Measurements from ENCODE around the gene NEXN. TPM values are rescaled to one million over a fixed set of nuclear protein-coding genes. Genes with fewer than 3 reads are reported as not detected.

Gene NEXN
- total RNA-seq, 1 experiment from 2014 or later: 0.41 TPM

DNA sequence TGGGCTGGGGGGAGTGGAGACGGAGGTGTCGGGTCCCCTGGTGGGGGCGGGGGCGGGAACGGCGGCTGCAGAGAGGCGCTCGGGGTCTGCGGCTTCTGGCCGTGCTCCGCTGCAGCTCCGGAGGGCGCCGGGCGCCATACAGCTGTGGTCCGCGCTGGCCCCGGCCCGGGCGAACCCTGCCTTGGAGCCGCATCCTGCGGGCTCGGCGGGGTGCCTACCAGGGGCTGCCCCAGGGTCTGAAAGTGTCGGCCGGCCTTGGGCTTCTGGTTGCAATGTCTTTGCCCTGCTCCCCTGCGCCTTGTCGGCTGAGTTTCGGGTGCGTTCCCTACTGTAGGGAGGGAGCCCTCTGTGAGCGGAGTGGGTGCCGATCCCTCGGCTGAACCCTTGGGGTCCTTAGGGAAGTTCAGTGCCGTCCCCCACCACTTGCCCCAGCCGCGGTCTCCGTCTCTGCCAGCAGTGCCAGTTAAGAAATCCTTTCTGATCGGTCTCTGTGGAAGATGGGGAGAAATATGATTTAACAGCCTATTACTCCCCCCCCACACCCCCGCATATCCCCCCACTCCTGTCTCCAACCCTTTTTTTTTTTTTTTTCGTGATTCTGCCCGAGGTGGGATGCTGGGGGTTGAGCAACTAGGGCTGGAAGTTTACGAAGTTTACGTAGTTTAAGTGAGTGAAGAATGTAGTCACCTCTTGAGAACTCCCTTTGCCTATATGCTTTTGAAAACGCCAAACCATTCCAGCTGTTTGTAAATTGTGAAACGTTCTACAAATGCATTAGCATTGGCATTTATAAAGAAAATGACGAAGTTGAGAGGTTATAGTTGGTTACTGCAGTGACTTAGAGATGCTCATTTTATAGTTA is 588 bp downstream of the NEXN start:
- Histone ChIP-seq H3K4me3 (ENCODE audit: low read length) (peak overlapping the region; percentile 64), H3K4me1 (ENCODE audit: low read length) (peaks cover 16% of the 10 kb centered on the region), H3K27me3 (ENCODE audit: low read length) (no peaks in the 10 kb centered on the region), H3K9me2 (replicated peaks; ENCODE audit: insufficient read depth, low read length) (no peaks in the 10 kb centered on the region), H3K36me3 (ENCODE audit: insufficient read depth, low read length) (no peaks in the 10 kb centered on the region), H3K9ac (ENCODE audit: low read length) (peak overlapping the region; percentile 56), H3K79me2 (ENCODE audit: low read length) (no peaks in the 10 kb centered on the region), H3K9me3 (ENCODE audit: low read length) (no peaks in the 10 kb centered on the region), H3K4me2 (ENCODE audit: low read depth, low read length, poor library complexity, severe bottlenecking) (peak overlapping the region; percentile 66), H3K27ac (ENCODE audit: low read length) (no peak overlapping the region), H2AFZ (ENCODE audit: low read length) (peak overlapping the region; percentile 28; the same call in 1 of the 2 replicates), H4K20me1 (ENCODE audit: insufficient read depth, low read depth, low read length) (no peaks in the 10 kb centered on the region)
- no peak for DNase-seq

DNA sequence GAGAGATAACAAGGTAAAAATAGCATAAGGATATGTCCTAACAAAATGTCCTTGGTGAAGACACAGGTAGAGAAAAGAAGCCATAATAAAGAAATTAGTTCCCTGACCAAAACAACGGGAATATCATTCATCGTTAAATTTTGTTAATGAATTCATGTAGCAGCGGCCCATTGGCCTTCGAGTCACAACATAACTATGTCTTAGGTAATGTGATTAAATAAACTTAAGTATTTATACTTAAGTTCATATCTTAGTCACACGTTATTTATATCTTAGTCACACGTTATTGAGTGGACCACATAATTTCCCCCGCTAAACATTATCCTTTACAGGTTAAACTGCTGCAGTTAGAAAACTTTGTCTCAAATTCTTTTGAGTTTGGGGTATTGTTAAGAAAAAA is 1.2 kb downstream of the NEXN start:
- Histone ChIP-seq H3K9ac (ENCODE audit: low read length) (no peak overlapping the region), H3K79me2 (ENCODE audit: low read length) (no peaks in the 10 kb centered on the region), H2AFZ (ENCODE audit: low read length) (no peak overlapping the region), H3K27me3 (ENCODE audit: low read length) (no peaks in the 10 kb centered on the region), H3K36me3 (ENCODE audit: insufficient read depth, low read length) (no peaks in the 10 kb centered on the region), H4K20me1 (ENCODE audit: insufficient read depth, low read depth, low read length) (no peaks in the 10 kb centered on the region), H3K4me2 (ENCODE audit: low read depth, low read length, poor library complexity, severe bottlenecking) (peak overlapping the region; percentile 66), H3K9me2 (replicated peaks; ENCODE audit: insufficient read depth, low read length) (no peaks in the 10 kb centered on the region), H3K4me1 (ENCODE audit: low read length) (peaks cover 16% of the 10 kb centered on the region), H3K4me3 (ENCODE audit: low read length) (no peak overlapping the region), H3K27ac (ENCODE audit: low read length) (no peak overlapping the region), H3K9me3 (ENCODE audit: low read length) (no peaks in the 10 kb centered on the region)
- no peak for DNase-seq

DNA sequence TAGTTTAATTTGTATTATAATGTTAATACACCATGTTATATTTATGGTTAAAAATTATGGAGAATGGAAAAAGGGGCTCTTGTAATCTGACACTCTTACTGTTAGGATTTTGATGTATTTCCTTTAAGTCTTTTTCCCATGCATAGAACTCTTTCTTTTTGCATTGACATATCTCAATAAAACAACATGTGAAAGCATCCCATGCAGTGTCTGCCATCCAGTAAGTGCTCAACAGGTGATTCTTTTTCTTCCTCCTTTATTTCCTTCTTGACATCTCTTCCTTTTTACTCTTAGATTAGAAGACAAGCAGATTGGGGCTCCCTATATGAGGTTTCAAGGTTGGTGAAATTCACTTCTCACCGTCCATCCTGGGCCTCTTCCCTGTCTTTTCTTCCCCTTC is 2.8 kb downstream of the NEXN start:
- Histone ChIP-seq H3K36me3 (ENCODE audit: insufficient read depth, low read length) (no peaks in the 10 kb centered on the region), H3K27ac (ENCODE audit: low read length) (no peak overlapping the region), H3K4me3 (ENCODE audit: low read length) (no peak overlapping the region), H3K9me2 (replicated peaks; ENCODE audit: insufficient read depth, low read length) (no peaks in the 10 kb centered on the region), H3K9me3 (ENCODE audit: low read length) (no peaks in the 10 kb centered on the region), H2AFZ (ENCODE audit: low read length) (no peak overlapping the region), H3K4me2 (ENCODE audit: low read depth, low read length, poor library complexity, severe bottlenecking) (no peak overlapping the region), H3K4me1 (ENCODE audit: low read length) (peaks cover 16% of the 10 kb centered on the region), H3K79me2 (ENCODE audit: low read length) (no peaks in the 10 kb centered on the region), H3K9ac (ENCODE audit: low read length) (no peak overlapping the region), H4K20me1 (ENCODE audit: insufficient read depth, low read depth, low read length) (no peaks in the 10 kb centered on the region), H3K27me3 (ENCODE audit: low read length) (no peaks in the 10 kb centered on the region)
- DNase-seq: no peak

DNA sequence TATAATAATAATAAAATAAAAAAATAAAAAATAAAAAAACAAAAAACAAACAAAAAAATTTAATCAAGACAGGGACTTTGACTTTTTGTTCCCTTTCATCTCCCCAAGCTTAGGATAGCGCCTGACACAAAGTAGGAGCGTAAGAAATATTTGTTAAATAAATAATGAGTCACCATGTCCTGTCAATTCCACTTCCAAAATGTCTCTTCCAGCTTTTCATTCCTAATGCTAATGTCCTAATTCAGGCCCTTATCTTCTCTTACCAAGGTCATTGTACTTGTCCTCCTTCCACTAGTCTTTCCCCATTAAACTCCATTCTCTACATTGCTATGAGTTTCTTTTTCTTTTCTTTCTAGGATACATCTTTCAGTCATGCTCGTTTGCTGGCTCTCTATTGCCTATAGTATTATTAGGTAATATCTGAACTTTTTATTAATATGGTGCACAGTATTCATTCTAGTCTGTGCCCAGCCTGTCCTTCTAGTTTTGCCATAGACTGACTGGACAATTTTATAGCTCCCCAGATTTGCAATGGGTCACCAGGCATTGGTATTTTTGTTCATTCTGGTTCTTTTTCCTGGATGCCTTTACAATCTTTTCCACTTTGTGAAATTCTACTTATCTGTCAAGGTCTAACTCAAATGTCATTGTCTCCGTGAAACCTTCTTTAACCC is 11.4 kb downstream of the NEXN start:
- no peaks in the 10 kb centered on the region for H4K20me1 ChIP-seq (ENCODE audit: insufficient read depth, low read depth, low read length)

GRCh38 chr1:77900687-77901293 is 12.4 kb downstream of the NEXN start:
- H3K79me2 ChIP-seq (ENCODE audit: low read length): no peaks in the 10 kb centered on the region
- H3K36me3 ChIP-seq (ENCODE audit: insufficient read depth, low read length): no peaks in the 10 kb centered on the region
- H3K9ac ChIP-seq (ENCODE audit: low read length): no peak overlapping the region
- H3K9me3 ChIP-seq (ENCODE audit: low read length): no peaks in the 10 kb centered on the region
- H2AFZ ChIP-seq (ENCODE audit: low read length): no peak overlapping the region
- H3K27ac ChIP-seq (ENCODE audit: low read length): no peak overlapping the region
- no peaks in the 10 kb centered on the region for H3K4me1 ChIP-seq (ENCODE audit: low read length)
- no peak overlapping the region for H3K4me2 ChIP-seq (ENCODE audit: low read depth, low read length, poor library complexity, severe bottlenecking)
- H3K9me2 ChIP-seq (replicated peaks; ENCODE audit: insufficient read depth, low read length): no peaks in the 10 kb centered on the region
- H3K27me3 ChIP-seq (ENCODE audit: low read length): no peaks in the 10 kb centered on the region
- no peaks in the 10 kb centered on the region for H4K20me1 ChIP-seq (ENCODE audit: insufficient read depth, low read depth, low read length)
- DNase-seq: peak; percentile 79
- H3K4me3 ChIP-seq (ENCODE audit: low read length): no peak overlapping the region

More for the DNA sequence above, 11.4 kb downstream of the NEXN start:
- H3K79me2 ChIP-seq (ENCODE audit: low read length): no peaks in the 10 kb centered on the region
- H3K36me3 ChIP-seq (ENCODE audit: insufficient read depth, low read length): no peaks in the 10 kb centered on the region
- no peaks in the 10 kb centered on the region for H3K9me3 ChIP-seq (ENCODE audit: low read length)
- H2AFZ ChIP-seq (ENCODE audit: low read length): no peak overlapping the region
- H3K9me2 ChIP-seq (replicated peaks; ENCODE audit: insufficient read depth, low read length): no peaks in the 10 kb centered on the region
- H3K4me1 ChIP-seq (ENCODE audit: low read length): no peaks in the 10 kb centered on the region
- no peak overlapping the region for H3K4me2 ChIP-seq (ENCODE audit: low read depth, low read length, poor library complexity, severe bottlenecking)
- no peak overlapping the region for H3K27ac ChIP-seq (ENCODE audit: low read length)
- H3K27me3 ChIP-seq (ENCODE audit: low read length): no peaks in the 10 kb centered on the region
- no peak for DNase-seq
- H3K9ac ChIP-seq (ENCODE audit: low read length): no peak overlapping the region
- no peak overlapping the region for H3K4me3 ChIP-seq (ENCODE audit: low read length)

DNA sequence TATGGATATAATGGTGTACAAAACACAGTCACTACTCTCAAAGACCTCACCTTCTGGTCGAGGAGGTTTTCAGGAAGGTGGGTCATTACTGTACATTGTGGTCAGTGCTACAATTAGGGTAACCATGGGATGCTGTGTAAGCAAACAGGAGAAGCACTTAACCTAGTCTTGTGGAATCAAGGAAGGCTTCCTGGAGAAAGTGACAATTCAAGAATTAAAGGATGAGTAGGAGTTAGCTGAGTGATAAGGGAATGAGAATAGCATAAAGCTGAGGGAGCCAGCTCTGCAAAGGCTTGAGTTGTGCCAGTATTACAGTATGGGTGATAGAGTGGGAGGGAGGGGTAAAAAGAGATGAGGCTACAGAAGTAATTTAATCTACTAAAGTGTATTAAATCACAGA is 17.2 kb downstream of the NEXN start:
- Histone ChIP-seq H4K20me1 (ENCODE audit: insufficient read depth, low read depth, low read length) (no peaks in the 10 kb centered on the region), H3K4me3 (ENCODE audit: low read length) (no peak overlapping the region), H3K4me2 (ENCODE audit: low read depth, low read length, poor library complexity, severe bottlenecking) (no peak overlapping the region), H2AFZ (ENCODE audit: low read length) (no peak overlapping the region), H3K36me3 (ENCODE audit: insufficient read depth, low read length) (no peaks in the 10 kb centered on the region), H3K79me2 (ENCODE audit: low read length) (no peaks in the 10 kb centered on the region), H3K9me2 (replicated peaks; ENCODE audit: insufficient read depth, low read length) (no peaks in the 10 kb centered on the region), H3K4me1 (ENCODE audit: low read length) (no peaks in the 10 kb centered on the region), H3K9ac (ENCODE audit: low read length) (no peak overlapping the region), H3K27ac (ENCODE audit: low read length) (no peak overlapping the region), H3K9me3 (ENCODE audit: low read length) (no peaks in the 10 kb centered on the region), H3K27me3 (ENCODE audit: low read length) (no peaks in the 10 kb centered on the region)
- no peak for DNase-seq

GRCh38 chr1:77906019-77906545 is 17.7 kb downstream of the NEXN start:
- DNase-seq: no peak
- no peaks in the 10 kb centered on the region for H3K9me2 ChIP-seq (replicated peaks; ENCODE audit: insufficient read depth, low read length)

DNA sequence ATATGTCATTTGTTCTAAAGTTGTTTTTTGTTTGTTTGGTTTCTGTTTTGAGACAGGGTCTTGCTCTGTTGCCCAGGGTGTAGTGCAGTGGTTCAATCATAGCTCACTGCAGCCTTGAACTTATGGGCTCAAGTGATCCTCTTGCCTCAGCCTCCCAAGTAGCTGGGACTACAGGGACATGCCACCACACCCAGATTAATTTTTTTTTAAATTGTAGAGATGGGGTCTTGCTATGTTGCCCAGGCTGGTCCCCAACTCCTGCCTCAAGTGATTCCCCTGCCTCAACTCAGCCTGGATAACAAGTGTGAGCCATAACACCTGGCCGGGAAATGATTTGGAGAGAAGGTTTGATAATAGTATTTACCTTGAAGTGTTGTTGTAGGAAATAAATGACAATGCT is 18.2 kb downstream of the NEXN start:
- DNase-seq: no peak
- no peaks in the 10 kb centered on the region for H3K79me2 ChIP-seq (ENCODE audit: low read length)
- H3K9me2 ChIP-seq (replicated peaks; ENCODE audit: insufficient read depth, low read length): no peaks in the 10 kb centered on the region
- H3K36me3 ChIP-seq (ENCODE audit: insufficient read depth, low read length): no peaks in the 10 kb centered on the region
- no peak overlapping the region for H3K9ac ChIP-seq (ENCODE audit: low read length)
- H3K4me3 ChIP-seq (ENCODE audit: low read length): no peak overlapping the region
- H3K4me2 ChIP-seq (ENCODE audit: low read depth, low read length, poor library complexity, severe bottlenecking): no peak overlapping the region
- no peaks in the 10 kb centered on the region for H4K20me1 ChIP-seq (ENCODE audit: insufficient read depth, low read depth, low read length)
- no peaks in the 10 kb centered on the region for H3K9me3 ChIP-seq (ENCODE audit: low read length)
- no peak overlapping the region for H2AFZ ChIP-seq (ENCODE audit: low read length)
- H3K27ac ChIP-seq (ENCODE audit: low read length): no peak overlapping the region
- H3K4me1 ChIP-seq (ENCODE audit: low read length): no peaks in the 10 kb centered on the region
- H3K27me3 ChIP-seq (ENCODE audit: low read length): no peaks in the 10 kb centered on the region

More at GRCh38 chr1:77906019-77906545, 17.7 kb downstream of the NEXN start:
- no peak overlapping the region for H3K4me2 ChIP-seq (ENCODE audit: low read depth, low read length, poor library complexity, severe bottlenecking)
- H2AFZ ChIP-seq (ENCODE audit: low read length): no peak overlapping the region
- H3K9ac ChIP-seq (ENCODE audit: low read length): no peak overlapping the region
- H3K27me3 ChIP-seq (ENCODE audit: low read length): no peaks in the 10 kb centered on the region
- H3K4me1 ChIP-seq (ENCODE audit: low read length): no peaks in the 10 kb centered on the region
- H3K79me2 ChIP-seq (ENCODE audit: low read length): no peaks in the 10 kb centered on the region
- H4K20me1 ChIP-seq (ENCODE audit: insufficient read depth, low read depth, low read length): no peaks in the 10 kb centered on the region
- no peak overlapping the region for H3K4me3 ChIP-seq (ENCODE audit: low read length)
- H3K27ac ChIP-seq (ENCODE audit: low read length): no peak overlapping the region
- no peaks in the 10 kb centered on the region for H3K36me3 ChIP-seq (ENCODE audit: insufficient read depth, low read length)
- H3K9me3 ChIP-seq (ENCODE audit: low read length): no peaks in the 10 kb centered on the region

Measured in Karpas-422 (cell line).